Spleen (tissue), 11 donors: Measurements from ENCODE around the gene AKR7A3. TPM values are rescaled to one million over a fixed set of nuclear protein-coding genes. Genes with fewer than 3 reads are reported as not detected.

ENCODE experiments used
- DNase-seq: peaks from one replicate; pipeline ENCODE4 v3.0.0-alpha.2; 2020
- H3K27ac ChIP-seq, 8 donors: fragments of 200-600 bp; sonication (generic) in 7 of 8; 1 replicate in 4 of 8; 2 replicates in 4 of 8; pipeline versions ENCODE4 v1.5.0 to v1.8.0; 2016 to 2021; ENCODE audit warnings: inconsistent platforms in 4 of 8, mild to moderate bottlenecking in 4 of 8, moderate library complexity in 1 of 8
- H3K27me3 ChIP-seq, 7 donors: fragments of 200-600 bp; sonication (generic) in 6 of 7; replicated peaks in 1 of 7; 1 replicate in 4 of 7; 2 replicates in 3 of 7; pipeline versions ENCODE4 v1.5.0 to v1.8.0; 2016 to 2021; ENCODE audit warnings: inconsistent platforms in 3 of 7, mild to moderate bottlenecking in 1 of 7
- H3K36me3 ChIP-seq, 6 donors: fragments of 200-600 bp; sonication (generic) in 5 of 6; 1 replicate in 4 of 6; 2 replicates in 2 of 6; pipeline versions ENCODE4 v1.5.0 to v1.8.0; 2016 to 2021; ENCODE audit warnings: inconsistent platforms in 2 of 6
- H3K4me1 ChIP-seq, 6 donors: fragments of 200-600 bp; sonication (generic) in 5 of 6; 1 replicate in 3 of 6; 2 replicates in 3 of 6; pipeline versions ENCODE4 v1.5.0 to v1.8.0; 2016 to 2021; ENCODE audit warnings: inconsistent platforms in 3 of 6
- H3K4me3 ChIP-seq, 8 donors: fragments of 200-600 bp; sonication (generic) in 7 of 8; 1 replicate in 4 of 8; 2 replicates in 4 of 8; pipeline versions ENCODE4 v1.5.0 to v1.8.0; 2016 to 2021; ENCODE audit warnings: inconsistent platforms in 4 of 8, mild to moderate bottlenecking in 4 of 8, moderate library complexity in 2 of 8
- H3K9me3 ChIP-seq, 8 donors: fragments of 200-600 bp; sonication (generic) in 7 of 8; 1 replicate in 4 of 8; 2 replicates in 4 of 8; pipeline versions ENCODE4 v1.5.0 to v1.8.0; 2016 to 2021; ENCODE audit warnings: inconsistent platforms in 4 of 8
- POLR2A ChIP-seq, 3 donors: fragments of 450-650 bp; IDR thresholded peaks; one replicate each; pipeline ENCODE4 v1.5.1; 2017; ENCODE audit warnings: antibody characterized with exemption in 3 of 3, mild to moderate bottlenecking in 1 of 3
- POLR2AphosphoS5 ChIP-seq, 3 donors: sonication (generic); formaldehyde crosslinking; IDR thresholded peaks; one replicate each; pipeline ENCODE4 v1.5.1; 2017; ENCODE audit warnings: antibody characterized with exemption in 3 of 3
- WGBS, 5 donors: extraction: QIAGEN DNeasy Blood & Tissue Kit in 3 of 5; methylation state at CpG; one replicate each; pipeline versions ENCODE4 v1.1.5 to v1.1.7; 2013 to 2018; 5-methylcytosine and 5-hydroxymethylcytosine counted together
- intact Hi-C: fragments of 100-400 bp; cut with DNase I; formaldehyde crosslinking; loops from one replicate; pipeline ENCODE4 v1.15.0; 2023; ENCODE audit warnings: low total_unique reads
- polyA plus RNA-seq, 3 donors: library from polyadenylated mRNA; stranded (reverse); fragments of 200-250 nt; gene quantifications; one replicate each; pipeline ENCODE4 v1.2.1, GENCODE V29; 2013
- total RNA-seq, 7 donors: library from RNA; depleted of rRNA in 3 of 7; stranded (reverse); fragments of >200 nt in 3 of 7; fragmentation: NEBNext Ultra II Directional in 4 of 7; extraction: Animal tissue kit (Norgen Biotek cat#: 25700) in 4 of 7; gene quantifications; one replicate each; pipeline versions ENCODE4 v1.1.0 to v1.2.1, GENCODE V29; 2016 to 2021
- TF ChIP-seq, protein P1 (sequence below), 11 experiments: fragments of 200-600 bp in 7 of 11; fragments of 450-650 bp in 4 of 11; sonication (generic) in 4 of 11; IDR thresholded peaks in 8 of 11; conservative IDR thresholded peaks in 3 of 11; 1 replicate in 7 of 11; 2 replicates in 4 of 11; pipeline versions ENCODE4 v1.4.0 to v1.8.0; 2016 to 2021; ENCODE audit warnings: antibody characterized with exemption in 11 of 11, inconsistent platforms in 4 of 11, mild to moderate bottlenecking in 1 of 11
- donor health status: healthy with polysubstance abuse.
- donor health status: DM: no; HTN: no; CAD: no; lungs with moderate emphysema.
- donor health status: DM: no; HTN: no; CAD: no.
- donor health status: Bipolar disorder and iron deficiency.
- donor health status: healthy.
- donor health status: DM: no; HTN: no; CAD: no.
- donor health status: DM: yes; HTN: yes; CAD: no.

The AKR7A3 gene
- total and polyA plus RNA-seq, 10 donors: 0.55 to 2.2 (median 1.2) TPM

- intact Hi-C loops: no loop called here
- DNase-seq: no peak
- Histone ChIP-seq H3K4me3 (no peak overlapping the region), H3K4me1 (no peaks in the 10 kb centered on the region), H3K27ac (no peak overlapping the region), H3K9me3 (no peaks in the 10 kb centered on the region), H3K27me3 (no peaks in the 10 kb centered on the region), H3K36me3 (peaks cover 0 to 69% (median 15%) of the 10 kb centered on the region in 6 donors)
- 79 to 88% (median 83%) methylated on average over 8 to 9 of the region's 9 CpGs for WGBS, 5 donors
- TF ChIP-seq POLR2AphosphoS5 (IDR thresholded peaks at IDR 0.05): peak in 1 of 3 donors; percentile 4
- TF ChIP-seq, protein P1, sequence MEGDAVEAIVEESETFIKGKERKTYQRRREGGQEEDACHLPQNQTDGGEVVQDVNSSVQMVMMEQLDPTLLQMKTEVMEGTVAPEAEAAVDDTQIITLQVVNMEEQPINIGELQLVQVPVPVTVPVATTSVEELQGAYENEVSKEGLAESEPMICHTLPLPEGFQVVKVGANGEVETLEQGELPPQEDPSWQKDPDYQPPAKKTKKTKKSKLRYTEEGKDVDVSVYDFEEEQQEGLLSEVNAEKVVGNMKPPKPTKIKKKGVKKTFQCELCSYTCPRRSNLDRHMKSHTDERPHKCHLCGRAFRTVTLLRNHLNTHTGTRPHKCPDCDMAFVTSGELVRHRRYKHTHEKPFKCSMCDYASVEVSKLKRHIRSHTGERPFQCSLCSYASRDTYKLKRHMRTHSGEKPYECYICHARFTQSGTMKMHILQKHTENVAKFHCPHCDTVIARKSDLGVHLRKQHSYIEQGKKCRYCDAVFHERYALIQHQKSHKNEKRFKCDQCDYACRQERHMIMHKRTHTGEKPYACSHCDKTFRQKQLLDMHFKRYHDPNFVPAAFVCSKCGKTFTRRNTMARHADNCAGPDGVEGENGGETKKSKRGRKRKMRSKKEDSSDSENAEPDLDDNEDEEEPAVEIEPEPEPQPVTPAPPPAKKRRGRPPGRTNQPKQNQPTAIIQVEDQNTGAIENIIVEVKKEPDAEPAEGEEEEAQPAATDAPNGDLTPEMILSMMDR (IDR thresholded peaks at IDR 0.05 in 8 of 11, conservative IDR thresholded peaks at IDR 0.05 in 3 of 11): no peak
Measured at GRCh38 chr1:19333587-19334354, 45.2 kb upstream of the AKR7A3 start.

DNA sequence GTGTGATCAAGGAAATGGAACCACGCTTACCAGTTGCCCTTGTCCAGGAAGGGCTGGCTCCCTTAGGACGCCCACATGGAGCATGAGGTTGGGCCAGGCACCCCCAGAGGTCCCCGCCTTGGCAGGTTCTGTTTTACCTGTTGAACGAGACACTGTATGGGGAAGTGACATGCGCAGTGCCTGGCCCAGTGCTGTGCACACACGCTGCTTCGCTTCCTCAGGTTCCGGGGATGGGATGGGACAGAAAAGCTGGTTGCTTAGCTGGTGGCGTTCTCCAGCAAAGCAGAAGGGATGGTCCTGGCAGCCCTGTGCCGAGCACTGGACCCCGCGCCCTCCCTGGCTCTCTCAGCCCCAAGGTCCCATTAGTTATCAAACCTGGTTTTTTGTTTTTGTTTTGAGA is 44.3 kb upstream of the AKR7A3 start:
- H3K4me1 ChIP-seq: no peaks in the 10 kb centered on the region
- H3K27ac ChIP-seq: no peak overlapping the region
- H3K27me3 ChIP-seq: no peaks in the 10 kb centered on the region
- H3K36me3 ChIP-seq: peaks cover 0 to 69% (median 15%) of the 10 kb centered on the region in 6 donors
- H3K9me3 ChIP-seq: no peaks in the 10 kb centered on the region
- DNase-seq: no peak
- 89 to 97% (median 92%) methylated on average over 10 to 12 of the region's 12 CpGs for WGBS, 5 donors
- intact Hi-C loops: no loop called here
- TF ChIP-seq, protein P1 (IDR thresholded peaks at IDR 0.05 in 8 of 11, conservative IDR thresholded peaks at IDR 0.05 in 3 of 11): no peak
- peak in 2 of 3 donors; percentile 54 to 70 for TF ChIP-seq POLR2AphosphoS5 (IDR thresholded peaks at IDR 0.05)
- H3K4me3 ChIP-seq: no peak overlapping the region

- Histone ChIP-seq H3K27ac (no peak overlapping the region), H3K4me1 (no peaks in the 10 kb centered on the region), H3K9me3 (no peaks in the 10 kb centered on the region), H3K4me3 (no peak overlapping the region), H3K27me3 (no peaks in the 10 kb centered on the region), H3K36me3 (peaks cover 0 to 69% (median 23%) of the 10 kb centered on the region in 6 donors)
- WGBS, 5 donors: 87 to 97% (median 92%) methylated on average over 10 to 13 of the region's 13 CpGs
- intact Hi-C loops: no loop called here
- DNase-seq: no peak
- peak in 2 of 3 donors; percentile 22 to 71 for TF ChIP-seq POLR2AphosphoS5 (IDR thresholded peaks at IDR 0.05)
- no peak for TF ChIP-seq POLR2A (IDR thresholded peaks at IDR 0.05)
- TF ChIP-seq, protein P1 (IDR thresholded peaks at IDR 0.05 in 8 of 11, conservative IDR thresholded peaks at IDR 0.05 in 3 of 11): no peak
Measured at GRCh38 chr1:19331262-19331878, 42.8 kb upstream of the AKR7A3 start.

DNA sequence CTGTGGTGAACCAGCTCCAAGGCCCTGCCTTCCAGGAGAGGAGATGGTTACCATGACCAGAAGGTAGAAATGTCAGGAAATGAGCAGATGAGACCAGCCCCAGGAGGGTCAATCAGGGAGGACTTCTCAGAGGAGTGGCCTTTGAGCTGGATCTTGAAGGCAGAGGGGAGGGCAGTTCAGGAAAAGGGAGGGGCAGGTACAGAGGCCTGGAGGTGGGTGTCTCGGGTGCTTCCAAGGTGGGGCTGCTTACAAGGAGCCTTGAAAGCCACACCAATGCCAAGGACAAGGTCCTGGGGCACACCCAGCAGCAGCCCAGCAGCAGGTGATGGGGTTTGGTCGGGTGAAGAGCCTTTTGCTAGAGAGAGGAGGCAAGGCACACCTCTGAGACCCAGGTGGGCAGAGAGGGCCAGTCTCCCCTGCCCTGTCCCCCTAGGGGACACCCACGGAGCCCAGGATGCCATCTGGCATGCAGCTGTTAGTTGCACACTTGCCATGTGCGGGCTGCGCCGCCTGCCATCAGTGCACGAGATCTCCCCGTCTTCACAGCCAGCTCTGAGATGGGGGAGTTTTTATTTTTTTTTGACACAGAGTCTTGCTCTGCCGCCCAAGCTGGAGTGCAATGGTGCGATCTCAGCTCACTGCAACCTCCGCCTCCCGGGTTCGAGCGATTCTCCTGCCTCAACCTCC is 42.0 kb upstream of the AKR7A3 start:
- H3K9me3 ChIP-seq: no peaks in the 10 kb centered on the region
- intact Hi-C loops: no loop called here
- H3K27ac ChIP-seq: no peak overlapping the region
- no peak overlapping the region for H3K4me3 ChIP-seq
- H3K36me3 ChIP-seq: peaks cover 0 to 77% (median 31%) of the 10 kb centered on the region in 6 donors
- no peaks in the 10 kb centered on the region for H3K4me1 ChIP-seq
- WGBS, 5 donors: 84 to 93% (median 91%) methylated on average over 7 to 14 of the region's 14 CpGs
- TF ChIP-seq, protein P1 (IDR thresholded peaks at IDR 0.05 in 8 of 11, conservative IDR thresholded peaks at IDR 0.05 in 3 of 11): no peak
- peak in 2 of 3 donors; percentile 1 to 13 for TF ChIP-seq POLR2AphosphoS5 (IDR thresholded peaks at IDR 0.05)
- no peak for DNase-seq
- H3K27me3 ChIP-seq: no peaks in the 10 kb centered on the region
